OCI-LY3 (cell line): Measurements from ENCODE around the gene DTHD1.

Experiments used
- H2AFZ ChIP-seq: fragments of 200-600, 300-600 bp; shearing (Covaris generic); 2 replicates; pipeline ENCODE4 v1.6.0; 2014; ENCODE audit warnings: antibody characterized with exemption, low read depth, low read length
- H3K27ac ChIP-seq: fragments of 200-600, 300-600 bp; sonication (generic); 2 replicates; pipeline ENCODE4 v1.5.1; 2014; ENCODE audit warnings: mild to moderate bottlenecking, low read length, moderate library complexity, mixed read lengths
- H3K27me3 ChIP-seq: fragments of 200-600, 300-600 bp; sonication (generic); 2 replicates; pipeline ENCODE4 v1.6.1; 2014; ENCODE audit warnings: low read depth, low read length, mixed read lengths
- H3K36me3 ChIP-seq: fragments of 200-600, 300-600 bp; sonication (generic); replicated peaks from 2 replicates; pipeline ENCODE3; 2014; ENCODE audit warnings: low read depth, low read length, mixed read lengths
- H3K4me1 ChIP-seq: fragments of 300-600, 200-600 bp; sonication (generic); 2 replicates; pipeline ENCODE4 v1.6.1; 2014; ENCODE audit warnings: low read length, mixed read lengths
- H3K4me2 ChIP-seq: fragments of 200-600, 300-600 bp; sonication (generic); 2 replicates; pipeline ENCODE4 v1.6.1; 2014; ENCODE audit warnings: low read length, mixed read lengths
- H3K4me3 ChIP-seq: fragments of 300-600, 200-600 bp; sonication (generic); 2 replicates; pipeline ENCODE4 v1.5.1; 2014; ENCODE audit warnings: antibody characterized with exemption, mild to moderate bottlenecking, low read length, moderate library complexity
- H3K79me2 ChIP-seq: fragments of 300-600, 200-600 bp; shearing (Covaris generic); 2 replicates; pipeline ENCODE4 v1.6.1; 2014; ENCODE audit warnings: mild to moderate bottlenecking, low read length, mixed read lengths
- H3K9ac ChIP-seq: fragments of 300-600, 200-600 bp; shearing (Covaris generic); 2 replicates; pipeline ENCODE4 v1.6.0; 2014; ENCODE audit warnings: mild to moderate bottlenecking, low read length, moderate library complexity
- H3K9me3 ChIP-seq: fragments of 200-600, 300-600 bp; shearing (Covaris generic); 2 replicates; pipeline ENCODE4 v1.6.1; 2014; ENCODE audit warnings: low read length, mixed read lengths; ENCODE audit not compliant: insufficient read depth
- H4K20me1 ChIP-seq: fragments of 200-600, 300-600 bp; sonication (generic); 2 replicates; pipeline ENCODE4 v1.6.1; 2016; ENCODE audit warnings: low read length, mixed read lengths; ENCODE audit not compliant: insufficient read depth
- CTCF ChIP-seq: fragments of 200-600, 300-600 bp; sonication (generic); IDR thresholded peaks from 2 replicates; pipeline ENCODE4 v1.5.1; 2014; ENCODE audit warnings: antibody characterized with exemption, low read length, low read depth
- EZH2phosphoT487 ChIP-seq: fragments of 200-600 bp; shearing (Covaris generic); IDR thresholded peaks from 2 replicates; pipeline ENCODE4 v1.6.1; 2018; ENCODE audit warnings: antibody characterized with exemption, mixed run types, low read depth

DTHD1 gene

GRCh38 chr4:36301127-36301526, 19.7 kb downstream of the DTHD1 start:
- H3K9ac ChIP-seq = no peak overlapping the region
- H2AFZ ChIP-seq = no peak overlapping the region
- H3K4me1 ChIP-seq = peaks cover 20% of the 10 kb centered on the region
- no peak overlapping the region for H3K4me3 ChIP-seq
- H3K27me3 ChIP-seq = no peaks in the 10 kb centered on the region
- H3K4me2 ChIP-seq = no peak overlapping the region
- no peak for TF ChIP-seq EZH2phosphoT487
- TF ChIP-seq CTCF = no peak
- no peaks in the 10 kb centered on the region for H3K9me3 ChIP-seq
- no peaks in the 10 kb centered on the region for H3K36me3 ChIP-seq
- H4K20me1 ChIP-seq = no peaks in the 10 kb centered on the region
- no peak overlapping the region for H3K27ac ChIP-seq
- no peaks in the 10 kb centered on the region for H3K79me2 ChIP-seq

- no peaks in the 10 kb centered on the region for H4K20me1 ChIP-seq
- H3K9ac ChIP-seq = no peak overlapping the region
- no peak for TF ChIP-seq EZH2phosphoT487
- no peak for TF ChIP-seq CTCF
- H3K27me3 ChIP-seq = no peaks in the 10 kb centered on the region
- no peaks in the 10 kb centered on the region for H3K9me3 ChIP-seq
- H3K4me2 ChIP-seq = peak overlapping the region; percentile 27
- H3K4me3 ChIP-seq = no peak overlapping the region
- no peaks in the 10 kb centered on the region for H3K79me2 ChIP-seq
- peak overlapping the region; percentile 46 for H3K27ac ChIP-seq
- peaks cover 20% of the 10 kb centered on the region for H3K4me1 ChIP-seq
- H2AFZ ChIP-seq = no peak overlapping the region
- no peaks in the 10 kb centered on the region for H3K36me3 ChIP-seq
Observed at GRCh38 chr4:36303426-36304137, 22.2 kb downstream of the DTHD1 start.

GRCh38 chr4:36304138-36304681, 22.8 kb downstream of the DTHD1 start:
- Histone ChIP-seq H3K36me3 (no peaks in the 10 kb centered on the region), H3K9ac (no peak overlapping the region), H3K4me2 (peak overlapping the region; percentile 27; the same call in 1 of the 2 replicates), H3K79me2 (no peaks in the 10 kb centered on the region), H3K27me3 (no peaks in the 10 kb centered on the region), H4K20me1 (no peaks in the 10 kb centered on the region), H3K4me3 (no peak overlapping the region), H2AFZ (no peak overlapping the region), H3K9me3 (no peaks in the 10 kb centered on the region), H3K27ac (peak overlapping the region; percentile 46; the same call in 1 of the 2 replicates), H3K4me1 (peaks cover 20% of the 10 kb centered on the region)
- no peak for TF ChIP-seq CTCF
- no peak for TF ChIP-seq EZH2phosphoT487

GRCh38 chr4:36308150-36308549, 26.7 kb downstream of the DTHD1 start:
- Histone ChIP-seq H3K9me3 (no peaks in the 10 kb centered on the region), H4K20me1 (no peaks in the 10 kb centered on the region), H3K9ac (no peak overlapping the region), H3K27me3 (no peaks in the 10 kb centered on the region), H2AFZ (no peak overlapping the region), H3K4me3 (no peak overlapping the region), H3K27ac (no peak overlapping the region), H3K4me2 (no peak overlapping the region), H3K4me1 (peaks cover 32% of the 10 kb centered on the region), H3K79me2 (no peaks in the 10 kb centered on the region), H3K36me3 (peaks cover 3% of the 10 kb centered on the region)
- no peak for TF ChIP-seq EZH2phosphoT487
- no peak for TF ChIP-seq CTCF
